ENCODE results near the gene PPL.
A peak's percentile ranks its signal among the peaks of the same experiment; 100 is the strongest.
"Not testable (repeated sequence)": the region's sequence is repeated elsewhere in the genome, so short reads cannot be mapped to it uniquely, and the experiment has no call there.

PPL gene, protein sequence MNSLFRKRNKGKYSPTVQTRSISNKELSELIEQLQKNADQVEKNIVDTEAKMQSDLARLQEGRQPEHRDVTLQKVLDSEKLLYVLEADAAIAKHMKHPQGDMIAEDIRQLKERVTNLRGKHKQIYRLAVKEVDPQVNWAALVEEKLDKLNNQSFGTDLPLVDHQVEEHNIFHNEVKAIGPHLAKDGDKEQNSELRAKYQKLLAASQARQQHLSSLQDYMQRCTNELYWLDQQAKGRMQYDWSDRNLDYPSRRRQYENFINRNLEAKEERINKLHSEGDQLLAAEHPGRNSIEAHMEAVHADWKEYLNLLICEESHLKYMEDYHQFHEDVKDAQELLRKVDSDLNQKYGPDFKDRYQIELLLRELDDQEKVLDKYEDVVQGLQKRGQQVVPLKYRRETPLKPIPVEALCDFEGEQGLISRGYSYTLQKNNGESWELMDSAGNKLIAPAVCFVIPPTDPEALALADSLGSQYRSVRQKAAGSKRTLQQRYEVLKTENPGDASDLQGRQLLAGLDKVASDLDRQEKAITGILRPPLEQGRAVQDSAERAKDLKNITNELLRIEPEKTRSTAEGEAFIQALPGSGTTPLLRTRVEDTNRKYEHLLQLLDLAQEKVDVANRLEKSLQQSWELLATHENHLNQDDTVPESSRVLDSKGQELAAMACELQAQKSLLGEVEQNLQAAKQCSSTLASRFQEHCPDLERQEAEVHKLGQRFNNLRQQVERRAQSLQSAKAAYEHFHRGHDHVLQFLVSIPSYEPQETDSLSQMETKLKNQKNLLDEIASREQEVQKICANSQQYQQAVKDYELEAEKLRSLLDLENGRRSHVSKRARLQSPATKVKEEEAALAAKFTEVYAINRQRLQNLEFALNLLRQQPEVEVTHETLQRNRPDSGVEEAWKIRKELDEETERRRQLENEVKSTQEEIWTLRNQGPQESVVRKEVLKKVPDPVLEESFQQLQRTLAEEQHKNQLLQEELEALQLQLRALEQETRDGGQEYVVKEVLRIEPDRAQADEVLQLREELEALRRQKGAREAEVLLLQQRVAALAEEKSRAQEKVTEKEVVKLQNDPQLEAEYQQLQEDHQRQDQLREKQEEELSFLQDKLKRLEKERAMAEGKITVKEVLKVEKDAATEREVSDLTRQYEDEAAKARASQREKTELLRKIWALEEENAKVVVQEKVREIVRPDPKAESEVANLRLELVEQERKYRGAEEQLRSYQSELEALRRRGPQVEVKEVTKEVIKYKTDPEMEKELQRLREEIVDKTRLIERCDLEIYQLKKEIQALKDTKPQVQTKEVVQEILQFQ (N-terminal part only)

DNA sequence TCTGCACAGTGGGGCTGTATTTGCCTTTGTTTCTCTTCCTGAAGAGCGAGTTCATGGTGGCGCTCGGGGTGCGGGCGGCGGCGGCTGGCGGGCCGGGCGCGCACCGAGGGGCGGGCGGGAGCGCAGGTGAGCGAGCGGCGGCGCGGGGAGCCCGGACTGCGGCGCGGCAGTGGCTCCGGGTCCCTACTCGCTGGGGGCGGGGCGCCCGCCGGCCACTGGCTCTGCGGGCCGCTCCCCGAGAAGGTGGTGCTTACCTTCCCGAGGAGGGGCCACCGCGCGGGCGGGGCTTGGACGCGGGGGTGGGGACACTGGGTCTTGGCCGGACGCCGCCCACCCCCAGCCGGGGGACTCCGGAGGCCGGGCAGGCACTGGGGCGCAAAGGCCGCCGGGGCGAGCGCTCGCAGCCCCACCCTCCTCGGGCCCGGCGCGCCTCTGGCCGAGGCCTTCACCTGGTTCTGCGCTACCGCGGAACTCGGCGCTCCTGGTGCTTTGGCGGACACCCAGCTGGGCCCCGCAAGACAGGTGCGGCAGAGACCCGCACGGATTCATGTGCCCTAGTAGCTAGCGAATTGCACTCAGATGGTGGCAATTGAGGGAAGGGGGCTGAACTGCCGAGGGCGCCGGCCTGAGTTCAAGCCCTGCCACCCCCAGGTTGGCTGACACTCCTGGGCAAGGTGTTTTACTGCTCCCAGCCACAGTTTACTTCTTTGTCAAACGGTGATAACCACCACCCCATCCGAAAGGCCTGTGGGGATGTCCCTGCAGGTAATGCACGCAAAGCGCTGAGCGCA lies at the start of gene PPL:
Gene PPL (minus strand): TSS at position 158 of the 791 bp plus-strand sequence. CDS start 103 bp downstream, at position 55.
- no peak for DNase-seq

DNA sequence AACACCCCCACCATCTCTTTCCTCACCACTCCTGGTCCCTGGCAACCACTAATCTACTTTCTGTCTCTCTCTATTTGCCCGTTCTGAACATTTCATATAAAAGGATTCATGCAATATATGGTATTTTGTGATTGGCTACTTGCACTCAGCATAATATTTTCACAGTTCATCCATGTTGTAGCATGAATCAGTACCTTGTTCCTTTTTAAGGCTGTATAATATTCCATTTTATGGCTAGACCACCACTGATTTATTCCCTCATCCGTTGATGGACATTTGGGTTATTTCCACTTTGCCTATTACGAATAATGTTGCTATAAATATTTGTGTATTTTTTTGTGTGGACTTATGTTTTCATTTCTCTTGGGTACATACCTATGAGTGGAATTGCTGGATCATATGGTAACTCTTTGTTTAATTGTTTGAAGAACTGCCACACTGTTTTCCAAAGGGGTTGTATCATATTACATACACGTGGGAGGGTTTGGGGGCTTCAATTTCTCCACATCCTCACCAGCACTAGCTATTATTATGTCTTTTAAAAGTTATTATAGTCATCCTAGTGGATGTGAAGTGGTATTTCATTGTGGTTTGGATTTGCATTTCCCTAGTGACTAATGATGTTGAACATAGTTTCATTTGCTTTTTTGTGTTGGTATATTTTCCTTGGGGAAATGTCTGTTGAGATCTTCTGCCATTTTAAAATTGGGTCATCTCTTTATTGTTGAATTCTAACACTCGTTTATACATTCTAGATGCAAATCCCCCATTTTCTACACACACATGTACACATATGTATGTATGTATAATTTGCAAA lies 47.4 kb upstream of the PPL start:
- no peak for DNase-seq

- DNase-seq, result no peak
Measured at GRCh38 chr16:4982056-4982867, 45.3 kb upstream of the PPL start.

DNA sequence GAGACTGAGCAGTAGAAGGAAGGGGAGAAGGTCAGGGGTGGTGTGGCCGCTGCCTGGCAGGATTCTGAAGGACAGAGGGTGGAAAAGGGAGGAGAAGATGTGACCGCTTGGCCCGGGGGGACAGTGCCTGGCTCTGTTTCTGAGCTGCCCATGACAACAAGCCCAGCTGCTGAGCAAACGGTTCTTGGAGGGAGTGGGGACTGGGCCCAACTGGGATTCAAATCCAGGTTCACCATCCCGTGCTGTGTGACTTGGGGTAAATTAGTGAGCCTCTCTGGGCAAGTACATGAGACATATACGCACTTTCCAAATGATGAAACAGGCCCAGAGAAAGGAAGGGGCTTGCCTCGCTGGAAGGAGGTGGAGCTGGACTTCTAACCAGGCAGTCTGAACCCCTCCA lies 44.5 kb upstream of the PPL start:
- no peak for DNase-seq

DNA sequence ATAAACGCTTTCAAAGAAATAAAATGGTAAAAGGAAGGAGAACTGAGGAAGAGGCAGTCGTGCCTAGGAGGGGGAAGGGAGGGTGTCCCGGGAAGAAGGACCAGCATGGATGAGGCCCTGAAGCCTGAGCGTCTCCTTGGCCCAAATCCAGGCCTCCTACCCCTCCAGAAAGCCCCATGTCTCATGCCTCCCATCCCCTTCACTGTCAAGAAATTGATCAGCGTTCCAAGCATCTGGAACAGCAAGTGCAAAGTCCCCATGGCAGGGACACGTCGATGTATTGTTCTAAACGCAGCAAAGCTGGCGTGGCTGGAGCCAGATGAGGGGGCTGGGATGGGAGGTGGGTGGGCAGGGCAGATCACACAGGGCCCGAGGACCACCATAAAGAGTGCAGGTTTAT lies 43.7 kb upstream of the PPL start:
- no peak for DNase-seq

DNA sequence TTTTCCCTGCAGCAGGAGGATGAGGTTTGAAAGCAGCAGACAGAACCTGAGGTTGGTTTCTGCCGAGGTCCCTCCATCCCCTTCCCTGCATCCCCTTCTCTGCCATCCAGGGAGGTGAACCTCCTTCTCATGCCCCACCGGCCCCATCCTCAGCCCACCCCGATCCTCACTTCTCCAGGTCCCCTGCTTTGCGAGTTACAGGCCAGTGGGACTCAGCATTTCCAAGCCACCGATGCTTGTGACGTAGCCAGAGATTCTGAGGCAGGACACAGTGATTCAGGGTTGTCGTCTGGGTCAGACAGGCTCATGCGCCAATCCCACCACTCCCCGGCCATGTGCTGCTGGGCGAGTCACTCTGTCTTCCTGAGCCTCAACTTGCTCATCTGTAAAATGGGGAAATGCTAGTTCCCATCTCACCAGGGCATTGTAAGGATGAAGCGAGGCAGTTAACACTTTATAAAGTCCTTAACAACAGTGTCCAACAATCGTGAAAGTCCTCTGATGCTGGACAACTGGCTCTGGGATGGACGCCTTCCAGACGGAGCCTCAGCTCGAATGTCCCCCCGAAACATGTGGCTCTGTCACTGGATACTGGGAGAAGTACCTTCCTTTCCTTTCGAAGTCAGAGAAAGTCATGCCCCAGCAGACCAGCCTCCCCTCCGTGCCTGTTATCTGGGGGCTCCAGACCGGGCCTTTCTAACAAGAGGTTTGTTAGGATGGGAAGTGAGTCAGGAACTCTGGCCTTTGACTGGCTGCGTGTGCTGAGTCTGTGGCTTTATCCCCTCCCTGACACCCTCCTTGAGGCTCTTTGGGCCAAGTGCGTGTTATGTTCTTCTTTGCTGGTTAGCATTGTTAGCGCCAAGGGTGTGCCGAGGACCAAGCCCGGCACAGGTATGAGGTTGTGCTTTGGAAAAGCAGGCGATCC lies 43.0 kb upstream of the PPL start:
- peak; percentile 52 for DNase-seq

- DNase-seq, result no peak
Measured at GRCh38 chr16:4979164-4979563, 42.2 kb upstream of the PPL start.

GRCh38 chr16:4976611-4977145 lies 39.7 kb upstream of the PPL start:
- no peak for DNase-seq

DNA sequence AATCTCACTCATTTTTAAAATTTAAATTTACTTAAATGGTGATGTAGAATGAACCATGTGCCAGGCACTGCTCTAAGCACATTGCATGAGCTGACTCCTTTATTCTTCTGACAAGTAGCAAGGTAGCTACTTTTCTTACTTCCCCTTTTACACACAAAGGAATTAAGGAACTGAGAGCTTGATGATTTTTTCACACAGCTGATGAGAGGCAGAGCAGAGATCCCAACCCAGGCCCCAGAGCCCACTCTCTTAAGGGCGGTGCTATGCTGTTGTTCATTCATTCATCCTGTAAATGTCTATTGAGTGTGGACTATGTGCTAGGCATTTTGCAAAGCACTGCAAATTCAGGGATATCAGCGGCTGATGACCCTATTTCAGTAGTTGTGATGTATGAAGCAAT lies 39.1 kb upstream of the PPL start:
- no peak for DNase-seq

DNA sequence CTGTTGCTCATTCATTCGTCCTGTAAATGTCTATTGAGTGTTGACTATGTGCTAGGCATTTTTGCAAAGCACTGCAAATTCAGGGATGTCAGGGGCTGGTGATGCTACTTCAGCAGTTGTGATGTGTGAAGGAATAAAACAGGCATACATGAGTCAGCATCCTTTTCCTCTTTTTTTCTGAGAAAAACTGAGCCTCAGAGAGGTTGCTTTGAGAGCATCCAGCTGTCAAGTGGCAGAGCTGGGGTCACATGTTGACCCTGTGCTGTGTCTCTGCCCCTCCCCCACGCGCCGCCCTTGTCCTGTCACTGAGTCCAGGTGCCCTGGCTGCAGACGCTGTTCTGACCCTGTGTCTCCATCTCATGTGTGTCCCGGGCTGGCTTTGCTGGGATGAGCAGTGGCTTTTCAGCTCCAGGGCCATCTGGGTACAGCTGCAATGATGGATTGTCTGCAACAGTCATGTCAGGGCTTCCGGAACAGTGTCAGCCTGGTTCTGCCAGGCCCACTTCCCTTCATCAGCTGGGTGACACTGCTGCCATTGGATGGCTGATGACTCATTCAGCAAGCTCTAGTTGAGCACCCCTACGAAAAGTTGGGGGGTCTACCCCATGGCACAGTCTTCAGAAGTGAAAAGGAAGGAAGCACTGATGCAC lies 36.1 kb upstream of the PPL start:
- DNase-seq, result no peak

DNA sequence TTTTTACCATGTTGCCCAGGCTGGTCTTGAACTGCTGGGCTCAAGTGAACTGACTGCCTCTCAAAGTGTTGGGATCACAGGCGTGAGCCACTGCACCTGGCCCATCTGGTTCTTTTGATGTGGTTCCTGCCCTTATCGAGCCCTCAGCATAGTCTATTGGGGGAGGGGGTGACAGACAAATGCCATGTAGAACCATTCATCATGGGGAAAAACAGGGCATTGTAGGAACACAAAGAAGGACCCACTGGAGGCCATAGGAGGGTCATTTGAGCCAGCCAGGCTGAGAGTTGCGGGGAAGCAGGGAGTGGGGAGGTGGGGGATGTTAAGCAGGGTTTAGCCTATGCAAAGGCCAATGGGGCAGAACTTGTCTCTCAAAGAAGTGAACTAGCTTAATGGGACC lies 33.1 kb upstream of the PPL start:
- no peak for DNase-seq

DNA sequence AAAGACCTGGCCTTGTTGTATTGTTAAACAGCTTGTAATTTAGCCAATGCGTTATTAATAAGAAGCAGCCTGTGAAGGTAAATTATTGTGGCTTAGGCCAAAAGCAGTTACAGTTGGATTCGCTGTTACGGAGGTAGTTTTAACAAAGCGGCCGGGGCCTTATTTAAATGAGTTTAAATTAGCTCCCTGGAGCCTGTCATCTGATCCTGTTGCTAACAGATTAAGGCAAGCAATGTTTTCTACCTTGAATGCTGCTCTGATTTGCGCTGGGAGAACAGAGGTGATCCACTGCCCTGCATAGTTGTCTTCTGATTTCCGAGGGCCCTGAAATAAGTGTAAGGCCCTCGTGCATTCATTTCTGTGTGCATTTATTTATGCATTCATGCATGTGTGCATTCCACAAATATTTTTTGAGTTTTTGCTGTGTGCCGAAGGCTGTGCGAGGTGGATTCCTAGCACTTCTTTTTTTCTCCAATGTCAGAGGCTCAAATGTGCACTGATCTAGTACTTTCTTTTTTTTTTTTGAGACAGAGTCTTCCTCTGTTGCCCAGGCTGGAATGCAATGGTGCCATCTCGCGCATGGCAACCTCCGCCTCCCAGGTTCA lies 32.0 kb upstream of the PPL start:
- DNase-seq, result no peak

DNA sequence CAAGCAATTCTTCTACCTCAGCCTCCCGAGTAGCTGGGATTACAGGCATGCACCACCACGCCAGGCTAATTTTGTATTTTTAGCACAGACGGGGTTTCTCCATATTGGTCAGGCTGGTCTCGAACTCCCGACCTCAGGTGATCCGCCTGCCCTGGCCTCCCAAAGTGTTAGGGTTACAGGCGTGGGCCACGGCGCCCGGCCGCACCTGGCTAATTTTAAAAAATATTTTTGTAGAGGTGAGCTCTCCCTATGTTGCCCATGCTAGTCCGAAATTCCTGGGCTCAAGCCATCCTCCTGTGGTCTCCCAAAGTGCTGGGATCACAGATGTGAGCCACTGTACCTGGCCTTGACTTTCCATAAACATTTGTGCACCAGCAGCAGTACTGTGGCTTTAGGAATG lies 31.3 kb upstream of the PPL start:
- DNase-seq, result not testable (repeated sequence)

GRCh38 chr16:4966736-4967453 lies 29.9 kb upstream of the PPL start:
- DNase-seq, result no peak

DNA sequence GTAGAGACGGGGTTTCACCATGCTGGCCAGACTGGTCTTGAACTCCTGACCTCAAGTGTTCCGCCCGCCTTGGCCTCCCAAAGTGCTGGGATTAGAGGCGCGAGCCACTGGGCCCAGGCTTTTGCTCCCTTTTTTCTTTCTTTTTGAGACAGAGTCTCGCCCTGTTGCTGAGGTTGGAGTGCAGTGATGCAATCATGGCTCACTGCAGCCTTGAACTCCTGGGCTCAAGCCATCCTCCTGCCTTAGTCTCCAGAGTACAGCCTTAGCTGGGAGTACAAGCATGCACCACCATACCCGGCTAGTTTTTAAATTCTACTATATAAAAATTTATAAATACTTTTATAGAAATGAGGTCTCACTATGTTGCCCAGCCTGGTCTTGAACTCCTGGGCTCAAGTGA lies 26.6 kb upstream of the PPL start:
- not testable (repeated sequence) for DNase-seq

DNA sequence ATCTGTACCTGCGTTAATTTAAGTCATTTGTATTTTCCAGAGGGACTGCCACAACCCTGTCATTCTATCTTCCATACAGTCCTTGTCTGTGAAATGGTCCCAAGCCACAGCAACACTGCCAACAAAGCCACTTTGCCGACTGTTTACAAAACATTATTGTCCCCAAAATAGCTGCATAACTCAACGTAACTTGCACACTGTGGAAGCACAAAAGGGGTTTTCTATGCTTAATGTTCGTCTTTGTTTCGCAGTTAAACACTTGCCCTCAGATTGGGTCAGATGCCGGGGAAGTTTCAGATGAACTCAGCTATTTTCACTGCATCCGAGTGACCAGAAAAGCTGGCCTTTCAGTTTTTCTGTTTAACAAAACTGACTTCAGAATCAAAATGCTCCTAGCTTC lies 25.8 kb upstream of the PPL start:
- no peak for DNase-seq

GRCh38 chr16:4960579-4960978 lies 23.6 kb upstream of the PPL start:
- no peak for DNase-seq
